ENCODE measurements around the gene SCN4B. TPM values are rescaled to one million over a fixed set of nuclear protein-coding genes. Genes with fewer than 3 reads are reported as not detected.
"Not testable (repeated sequence)": the region's sequence is repeated elsewhere in the genome, so short reads cannot be mapped to it uniquely, and the experiment has no call there.

SCN4B gene
- total RNA-seq, 1 donor from 2014 or later = 1.9 TPM

- Mint-ChIP-seq H3K27me3 (ENCODE audit: low read depth) (peaks cover 53% of the 10 kb centered on the region), H3K4me3 (no peak overlapping the region), H3K4me1 (peaks cover 7% of the 10 kb centered on the region), H3K9me3 (no peaks in the 10 kb centered on the region), H3K36me3 (no peaks in the 10 kb centered on the region), H3K27ac (no peak overlapping the region)
- DNase-seq (ENCODE audit: low spot score in 2 of 2, unreplicated experiment in 2 of 2) = no peak
- TF ChIP-seq, protein P1, sequence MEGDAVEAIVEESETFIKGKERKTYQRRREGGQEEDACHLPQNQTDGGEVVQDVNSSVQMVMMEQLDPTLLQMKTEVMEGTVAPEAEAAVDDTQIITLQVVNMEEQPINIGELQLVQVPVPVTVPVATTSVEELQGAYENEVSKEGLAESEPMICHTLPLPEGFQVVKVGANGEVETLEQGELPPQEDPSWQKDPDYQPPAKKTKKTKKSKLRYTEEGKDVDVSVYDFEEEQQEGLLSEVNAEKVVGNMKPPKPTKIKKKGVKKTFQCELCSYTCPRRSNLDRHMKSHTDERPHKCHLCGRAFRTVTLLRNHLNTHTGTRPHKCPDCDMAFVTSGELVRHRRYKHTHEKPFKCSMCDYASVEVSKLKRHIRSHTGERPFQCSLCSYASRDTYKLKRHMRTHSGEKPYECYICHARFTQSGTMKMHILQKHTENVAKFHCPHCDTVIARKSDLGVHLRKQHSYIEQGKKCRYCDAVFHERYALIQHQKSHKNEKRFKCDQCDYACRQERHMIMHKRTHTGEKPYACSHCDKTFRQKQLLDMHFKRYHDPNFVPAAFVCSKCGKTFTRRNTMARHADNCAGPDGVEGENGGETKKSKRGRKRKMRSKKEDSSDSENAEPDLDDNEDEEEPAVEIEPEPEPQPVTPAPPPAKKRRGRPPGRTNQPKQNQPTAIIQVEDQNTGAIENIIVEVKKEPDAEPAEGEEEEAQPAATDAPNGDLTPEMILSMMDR (IDR thresholded peaks at IDR 0.05; ENCODE audit: unreplicated experiment) = no peak
Observed at GRCh38 chr11:118184784-118185579, 32.4 kb upstream of the SCN4B start.

DNA sequence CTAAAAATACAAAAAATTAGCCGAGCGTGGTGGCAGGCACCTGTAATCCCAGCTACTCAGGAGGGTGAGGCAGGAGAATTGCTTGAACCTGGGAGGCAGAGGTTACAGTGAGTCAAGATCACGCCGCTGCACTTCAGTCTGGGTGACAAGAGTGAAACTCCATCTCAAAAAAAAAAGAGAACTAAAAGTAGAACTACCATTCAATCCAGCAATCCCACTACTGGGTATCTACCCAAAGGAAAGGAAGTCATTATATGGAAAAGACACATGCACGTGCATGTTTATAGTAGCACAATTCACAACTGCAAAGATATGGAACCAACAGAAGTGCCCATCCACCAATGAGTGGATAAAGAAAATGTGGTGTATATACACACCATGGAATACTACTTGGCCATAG, 31.1 kb upstream of the SCN4B start:
- peaks cover 11% of the 10 kb centered on the region for H3K4me1 Mint-ChIP-seq
- H3K36me3 Mint-ChIP-seq; DNase-seq (ENCODE audit: low spot score in 2 of 2, unreplicated experiment in 2 of 2); H3K27ac Mint-ChIP-seq; H3K9me3 Mint-ChIP-seq; H3K4me3 Mint-ChIP-seq: not testable (repeated sequence)
- peaks cover 42% of the 10 kb centered on the region for H3K27me3 Mint-ChIP-seq (ENCODE audit: low read depth)

- Mint-ChIP-seq H3K27me3 (ENCODE audit: low read depth) (peaks cover 26% of the 10 kb centered on the region), H3K27ac (no peak overlapping the region), H3K4me3 (peak overlapping the region; percentile 46), H3K36me3 (no peaks in the 10 kb centered on the region), H3K4me1 (peaks cover 24% of the 10 kb centered on the region), H3K9me3 (no peaks in the 10 kb centered on the region)
- TF ChIP-seq, protein P1 (IDR thresholded peaks at IDR 0.05; ENCODE audit: unreplicated experiment) = no peak
- DNase-seq (ENCODE audit: low spot score in 2 of 2, unreplicated experiment in 2 of 2) = peak in 1 of 2 experiments; percentile 58
Observed at GRCh38 chr11:118180300-118180703, 27.7 kb upstream of the SCN4B start.

- Mint-ChIP-seq H3K36me3 (no peaks in the 10 kb centered on the region), H3K9me3 (no peaks in the 10 kb centered on the region), H3K27me3 (ENCODE audit: low read depth) (peaks cover 36% of the 10 kb centered on the region), H3K4me3 (peak overlapping the region; percentile 73), H3K27ac (no peak overlapping the region), H3K4me1 (peaks cover 34% of the 10 kb centered on the region)
- no peak for DNase-seq (ENCODE audit: low spot score in 2 of 2, unreplicated experiment in 2 of 2)
- TF ChIP-seq, protein P1 (IDR thresholded peaks at IDR 0.05; ENCODE audit: unreplicated experiment) = no peak
Observed at GRCh38 chr11:118176778-118177134, 24.1 kb upstream of the SCN4B start.

- H3K4me1 Mint-ChIP-seq = peaks cover 34% of the 10 kb centered on the region
- H3K27me3 Mint-ChIP-seq (ENCODE audit: low read depth) = peaks cover 42% of the 10 kb centered on the region
- TF ChIP-seq, protein P1 (IDR thresholded peaks at IDR 0.05; ENCODE audit: unreplicated experiment) = no peak
- peak within 1 kb of the TSS; percentile 37 for H3K27ac Mint-ChIP-seq
- H3K4me3 Mint-ChIP-seq = peak within 1 kb of the TSS; percentile 73
- no peaks in the 10 kb centered on the region for H3K36me3 Mint-ChIP-seq
- no peak for DNase-seq (ENCODE audit: low spot score in 2 of 2, unreplicated experiment in 2 of 2)
- H3K9me3 Mint-ChIP-seq = no peaks in the 10 kb centered on the region
Observed at GRCh38 chr11:118175993-118176777, 23.6 kb upstream of the SCN4B start, which contains the start of gene SCN2B. Gene SCN2B (minus strand): TSS chr11:118176639. CDS start chr11:118176431, 208 bp downstream.
